Ovary (tissue), 3 donors: ENCODE measurements around the gene RIC8B.

Experiments used
- CTCF ChIP-seq, 3 donors: fragments of 450-650 bp in 2 of 3; fragments of 200-600 bp in 1 of 3; IDR thresholded peaks; one replicate each; pipeline versions ENCODE4 v1.5.1 to v1.8.0; 2016 to 2022; ENCODE audit warnings: antibody characterized with exemption in 3 of 3, mild to moderate bottlenecking in 1 of 3
- EP300 ChIP-seq: sonication (generic); formaldehyde crosslinking; IDR thresholded peaks from one replicate; pipeline ENCODE4 v1.6.1; 2017; ENCODE audit warnings: antibody characterized with exemption
- POLR2A ChIP-seq: fragments of 450-650 bp; IDR thresholded peaks from one replicate; pipeline ENCODE4 v1.6.1; 2017; ENCODE audit warnings: antibody characterized with exemption, mild to moderate bottlenecking, moderate library complexity
- donor health status: DM: no; HTN: no; CAD: no.

DNA sequence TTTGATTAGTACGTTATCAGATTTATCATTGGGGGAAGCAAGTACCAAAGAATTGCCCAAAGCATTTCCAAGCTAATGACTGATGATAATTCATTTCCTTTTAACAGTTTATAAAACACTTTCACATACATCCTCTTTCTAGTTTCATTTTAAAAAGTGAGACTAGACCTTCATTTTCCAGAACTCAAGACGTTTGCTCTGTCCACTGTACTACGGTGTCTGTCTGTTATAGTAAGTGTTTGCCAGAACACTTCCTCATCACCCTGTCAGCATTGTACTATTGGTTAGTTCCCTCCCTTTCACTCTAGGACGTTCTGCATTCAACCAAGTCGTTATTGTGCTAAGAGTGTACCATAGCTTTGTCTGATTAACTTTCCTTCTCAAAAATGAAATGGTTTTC lies 99.5 kb downstream of the RIC8B start:
- no peak for TF ChIP-seq CTCF (IDR thresholded peaks at IDR 0.05)
- no peak for TF ChIP-seq EP300
- TF ChIP-seq POLR2A = no peak
